ENCODE measurements around the gene SLC39A13. TPM values are rescaled to one million over a fixed set of nuclear protein-coding genes. Genes with fewer than 3 reads are reported as not detected.

The SLC39A13 gene
- total RNA-seq, 1 donor from 2014 or later: 117 TPM

DNA sequence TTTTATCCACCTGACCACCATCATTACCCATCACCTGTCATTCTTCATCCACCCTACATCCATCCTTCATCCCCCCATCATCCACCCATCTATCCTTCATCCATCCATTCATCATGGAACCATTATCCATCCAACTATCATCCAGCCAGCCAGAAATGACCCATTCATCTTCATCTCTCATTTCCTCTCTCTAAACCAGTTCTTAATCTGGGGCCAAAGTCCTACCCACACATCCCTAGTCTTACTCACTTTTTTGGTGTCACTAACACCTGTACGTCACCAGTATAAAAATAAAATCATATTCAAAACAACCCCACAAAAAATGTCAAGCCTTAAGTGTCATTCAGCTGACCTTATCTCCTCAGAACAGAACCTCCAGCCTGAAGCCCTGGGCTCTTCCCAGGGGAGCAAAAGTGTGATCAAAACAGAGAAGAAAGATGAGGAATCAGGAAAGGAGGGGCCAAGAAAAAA is 42.3 kb upstream of the SLC39A13 start:
- no peak for DNase-seq (ENCODE audit: low read depth)
- Histone ChIP-seq H3K36me3 (ENCODE audit: control insufficient read depth, insufficient read depth, low read length) (no peaks in the 10 kb centered on the region), H3K27me3 (ENCODE audit: control insufficient read depth, insufficient read depth, low read length) (no peaks in the 10 kb centered on the region), H3K4me3 (ENCODE audit: low read depth, low read length) (no peak overlapping the region)
- TF ChIP-seq, protein P1, sequence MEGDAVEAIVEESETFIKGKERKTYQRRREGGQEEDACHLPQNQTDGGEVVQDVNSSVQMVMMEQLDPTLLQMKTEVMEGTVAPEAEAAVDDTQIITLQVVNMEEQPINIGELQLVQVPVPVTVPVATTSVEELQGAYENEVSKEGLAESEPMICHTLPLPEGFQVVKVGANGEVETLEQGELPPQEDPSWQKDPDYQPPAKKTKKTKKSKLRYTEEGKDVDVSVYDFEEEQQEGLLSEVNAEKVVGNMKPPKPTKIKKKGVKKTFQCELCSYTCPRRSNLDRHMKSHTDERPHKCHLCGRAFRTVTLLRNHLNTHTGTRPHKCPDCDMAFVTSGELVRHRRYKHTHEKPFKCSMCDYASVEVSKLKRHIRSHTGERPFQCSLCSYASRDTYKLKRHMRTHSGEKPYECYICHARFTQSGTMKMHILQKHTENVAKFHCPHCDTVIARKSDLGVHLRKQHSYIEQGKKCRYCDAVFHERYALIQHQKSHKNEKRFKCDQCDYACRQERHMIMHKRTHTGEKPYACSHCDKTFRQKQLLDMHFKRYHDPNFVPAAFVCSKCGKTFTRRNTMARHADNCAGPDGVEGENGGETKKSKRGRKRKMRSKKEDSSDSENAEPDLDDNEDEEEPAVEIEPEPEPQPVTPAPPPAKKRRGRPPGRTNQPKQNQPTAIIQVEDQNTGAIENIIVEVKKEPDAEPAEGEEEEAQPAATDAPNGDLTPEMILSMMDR (IDR thresholded peaks at IDR 0.05; ENCODE audit: insufficient read depth, low read length, poor library complexity, severe bottlenecking): no peak

DNA sequence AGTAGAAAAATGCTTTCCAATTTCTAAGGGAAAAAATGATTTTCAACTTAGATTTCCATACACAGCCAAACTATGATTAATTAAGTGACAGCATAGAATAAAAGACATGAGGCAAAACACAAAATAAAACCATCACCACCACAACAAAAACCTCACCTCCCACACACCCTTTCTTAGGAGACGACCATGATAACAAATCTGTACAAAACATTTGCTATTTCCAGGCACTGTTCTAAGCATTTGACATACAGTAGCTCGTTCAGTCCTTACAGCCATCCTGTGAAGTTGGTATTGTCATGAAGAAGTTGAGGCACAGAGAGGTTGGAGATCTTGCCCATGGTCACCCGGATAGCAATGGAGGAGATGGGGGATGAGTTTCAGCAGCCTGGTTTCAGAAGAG is 38.7 kb upstream of the SLC39A13 start:
- Histone ChIP-seq H3K4me3 (ENCODE audit: low read depth, low read length) (no peak overlapping the region), H3K36me3 (ENCODE audit: control insufficient read depth, insufficient read depth, low read length) (no peaks in the 10 kb centered on the region), H3K27me3 (ENCODE audit: control insufficient read depth, insufficient read depth, low read length) (no peaks in the 10 kb centered on the region)
- no peak for DNase-seq (ENCODE audit: low read depth)
- TF ChIP-seq, protein P1 (IDR thresholded peaks at IDR 0.05; ENCODE audit: insufficient read depth, low read length, poor library complexity, severe bottlenecking): no peak

DNA sequence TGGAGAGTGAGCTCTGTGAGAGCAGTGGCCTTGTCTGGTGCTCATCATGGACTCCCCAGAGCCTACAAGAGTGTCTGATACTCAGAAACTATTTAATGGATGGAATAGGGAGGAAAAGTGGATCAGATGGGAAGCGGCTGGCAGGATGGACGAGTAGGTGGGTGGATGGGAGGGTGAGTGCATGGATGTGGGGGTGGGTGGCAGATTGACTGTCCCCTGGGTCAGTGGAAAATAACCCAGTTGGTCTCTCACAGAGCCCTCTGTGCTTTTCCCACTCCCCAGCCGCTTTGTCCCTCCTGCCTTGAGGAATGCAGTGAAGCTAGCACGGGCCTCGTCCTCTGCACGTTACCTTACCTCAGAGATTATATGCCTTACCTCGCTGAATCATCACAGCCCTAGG is 36.0 kb upstream of the SLC39A13 start:
- DNase-seq (ENCODE audit: low read depth): no peak
- Histone ChIP-seq H3K36me3 (ENCODE audit: control insufficient read depth, insufficient read depth, low read length) (no peaks in the 10 kb centered on the region), H3K4me3 (ENCODE audit: low read depth, low read length) (no peak overlapping the region), H3K27me3 (ENCODE audit: control insufficient read depth, insufficient read depth, low read length) (no peaks in the 10 kb centered on the region)
- TF ChIP-seq, protein P1 (IDR thresholded peaks at IDR 0.05; ENCODE audit: insufficient read depth, low read length, poor library complexity, severe bottlenecking): no peak

DNA sequence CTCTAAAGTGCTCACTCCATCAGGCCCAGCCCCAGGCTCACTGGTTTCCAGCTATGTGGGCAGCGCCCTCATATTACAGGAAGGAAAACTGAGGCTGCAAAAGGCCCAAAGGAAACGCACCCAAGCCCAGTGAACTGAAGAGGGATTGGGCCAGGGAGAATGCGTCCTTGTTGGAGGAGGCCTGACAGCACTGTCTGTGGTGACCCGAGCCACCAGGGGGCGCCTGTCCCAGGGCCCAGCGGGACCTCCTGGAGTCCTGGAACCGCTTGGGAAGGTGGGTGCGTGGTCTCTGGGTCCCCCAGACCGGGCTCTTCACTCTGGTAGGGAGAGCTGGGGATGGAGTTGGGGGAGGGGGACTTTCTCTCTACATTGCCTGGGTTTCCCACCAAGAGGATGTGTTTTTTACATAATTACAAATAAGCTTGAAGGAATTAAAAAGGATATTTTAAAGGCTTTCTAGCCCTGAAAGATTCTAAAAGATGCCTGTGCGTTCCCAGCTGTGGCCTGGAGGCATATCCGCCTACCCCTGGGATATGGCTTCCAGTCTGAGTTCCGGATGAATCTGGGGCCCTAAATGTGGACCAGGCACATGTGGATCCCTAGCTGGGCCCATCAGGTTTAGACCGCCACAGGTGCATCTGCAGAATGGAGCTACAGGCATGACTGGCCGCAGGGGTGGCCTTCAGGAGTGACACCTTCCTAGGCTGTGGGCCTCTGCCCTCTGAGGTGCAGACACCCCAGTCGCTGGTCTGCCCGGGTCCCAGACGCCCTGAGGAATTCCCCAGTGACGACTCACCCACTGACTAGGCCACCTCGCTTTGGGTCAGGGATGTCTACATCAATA is 34.3 kb upstream of the SLC39A13 start:
- Histone ChIP-seq H3K27me3 (ENCODE audit: control insufficient read depth, insufficient read depth, low read length) (no peaks in the 10 kb centered on the region), H3K36me3 (ENCODE audit: control insufficient read depth, insufficient read depth, low read length) (no peaks in the 10 kb centered on the region), H3K4me3 (ENCODE audit: low read depth, low read length) (no peak overlapping the region)
- DNase-seq (ENCODE audit: low read depth): no peak
- TF ChIP-seq, protein P1 (IDR thresholded peaks at IDR 0.05; ENCODE audit: insufficient read depth, low read length, poor library complexity, severe bottlenecking): peak; percentile 97

DNA sequence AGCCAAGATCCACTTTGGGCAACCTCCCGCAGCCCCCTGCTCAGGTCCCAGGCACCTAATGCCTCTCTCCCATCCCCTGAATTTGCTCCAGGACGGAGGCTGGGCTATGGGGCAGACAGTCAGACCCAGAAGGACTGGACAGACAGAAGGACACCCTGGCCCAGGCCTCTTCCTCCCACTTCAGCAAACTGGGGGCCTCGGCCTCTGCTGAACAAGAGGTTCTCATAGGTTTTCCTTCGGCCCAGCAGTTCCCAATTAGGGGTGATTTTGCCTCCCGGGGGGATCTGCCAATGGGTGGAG is 33.7 kb upstream of the SLC39A13 start:
- TF ChIP-seq, protein P1 (IDR thresholded peaks at IDR 0.05; ENCODE audit: insufficient read depth, low read length, poor library complexity, severe bottlenecking): no peak
- no peaks in the 10 kb centered on the region for H3K27me3 ChIP-seq (ENCODE audit: control insufficient read depth, insufficient read depth, low read length)
- H3K4me3 ChIP-seq (ENCODE audit: low read depth, low read length): no peak overlapping the region
- DNase-seq (ENCODE audit: low read depth): no peak
- H3K36me3 ChIP-seq (ENCODE audit: control insufficient read depth, insufficient read depth, low read length): no peaks in the 10 kb centered on the region

DNA sequence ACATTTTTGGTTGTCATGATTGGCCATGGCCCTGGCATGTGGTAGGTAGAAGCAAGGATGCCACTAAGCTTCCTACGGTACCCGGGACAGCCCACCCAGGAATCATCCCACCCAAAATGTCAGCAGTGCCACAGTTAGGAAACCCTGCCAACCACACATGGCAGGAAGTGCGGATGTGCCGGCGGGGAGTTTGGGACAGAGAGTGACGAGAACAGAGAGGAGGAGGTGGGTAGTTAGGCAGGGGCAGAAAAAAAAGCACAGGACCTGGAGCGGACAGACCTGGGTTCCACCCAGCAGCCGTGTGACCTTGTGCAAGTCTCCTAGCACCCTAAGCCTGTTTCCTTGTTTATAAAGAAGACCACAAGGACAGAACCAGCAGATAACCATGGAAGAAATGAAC is 33.4 kb upstream of the SLC39A13 start:
- Histone ChIP-seq H3K36me3 (ENCODE audit: control insufficient read depth, insufficient read depth, low read length) (no peaks in the 10 kb centered on the region), H3K4me3 (ENCODE audit: low read depth, low read length) (no peak overlapping the region), H3K27me3 (ENCODE audit: control insufficient read depth, insufficient read depth, low read length) (no peaks in the 10 kb centered on the region)
- DNase-seq (ENCODE audit: low read depth): no peak
- TF ChIP-seq, protein P1 (IDR thresholded peaks at IDR 0.05; ENCODE audit: insufficient read depth, low read length, poor library complexity, severe bottlenecking): no peak
